ENCODE data around the gene DPP10.

Gene DPP10

GRCh38 chr2:114464961-114465706, 22.7 kb downstream of the DPP10 start:
- H3K4me3 ChIP-seq (ENCODE audit: low read depth, low read length), result no peak overlapping the region
- TF ChIP-seq CTCF (IDR thresholded peaks at IDR 0.05; ENCODE audit: low read depth, low read length, missing control alignments), result no peak
- no peak for DNase-seq (ENCODE audit: low read depth)

- TF ChIP-seq CTCF (IDR thresholded peaks at IDR 0.05; ENCODE audit: low read depth, low read length, missing control alignments), result no peak
- DNase-seq (ENCODE audit: low read depth), result no peak
Measured at GRCh38 chr2:114468343-114468742, 25.9 kb downstream of the DPP10 start.

GRCh38 chr2:114472246-114472645, 29.8 kb downstream of the DPP10 start:
- H3K4me3 ChIP-seq (ENCODE audit: low read depth, low read length), result no peak overlapping the region
- TF ChIP-seq CTCF (IDR thresholded peaks at IDR 0.05; ENCODE audit: low read depth, low read length, missing control alignments), result no peak
- DNase-seq (ENCODE audit: low read depth), result no peak

More at GRCh38 chr2:114468343-114468742, 25.9 kb downstream of the DPP10 start:
- no peak overlapping the region for H3K4me3 ChIP-seq (ENCODE audit: low read depth, low read length)

DNA sequence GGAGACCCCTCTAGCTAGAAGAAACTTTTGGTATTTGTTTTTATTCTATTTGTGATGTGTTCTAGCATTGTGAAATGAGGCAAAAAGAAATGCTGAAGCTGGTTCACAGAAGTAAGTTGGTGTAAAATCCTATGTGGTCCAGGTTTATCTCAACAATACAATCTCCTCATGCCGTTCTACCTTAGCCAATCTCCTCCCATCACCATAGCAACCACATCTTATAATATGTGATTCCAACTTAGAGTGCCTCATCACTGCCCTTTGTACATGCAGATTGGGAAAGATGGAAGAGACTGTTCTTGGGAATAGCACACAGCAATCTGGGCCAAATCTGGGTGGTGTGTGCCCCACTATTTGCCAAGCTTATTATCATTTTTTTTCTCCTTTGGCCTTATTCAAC, 30.3 kb downstream of the DPP10 start:
- DNase-seq (ENCODE audit: low read depth), result no peak
- no peak for TF ChIP-seq CTCF (IDR thresholded peaks at IDR 0.05; ENCODE audit: low read depth, low read length, missing control alignments)

DNA sequence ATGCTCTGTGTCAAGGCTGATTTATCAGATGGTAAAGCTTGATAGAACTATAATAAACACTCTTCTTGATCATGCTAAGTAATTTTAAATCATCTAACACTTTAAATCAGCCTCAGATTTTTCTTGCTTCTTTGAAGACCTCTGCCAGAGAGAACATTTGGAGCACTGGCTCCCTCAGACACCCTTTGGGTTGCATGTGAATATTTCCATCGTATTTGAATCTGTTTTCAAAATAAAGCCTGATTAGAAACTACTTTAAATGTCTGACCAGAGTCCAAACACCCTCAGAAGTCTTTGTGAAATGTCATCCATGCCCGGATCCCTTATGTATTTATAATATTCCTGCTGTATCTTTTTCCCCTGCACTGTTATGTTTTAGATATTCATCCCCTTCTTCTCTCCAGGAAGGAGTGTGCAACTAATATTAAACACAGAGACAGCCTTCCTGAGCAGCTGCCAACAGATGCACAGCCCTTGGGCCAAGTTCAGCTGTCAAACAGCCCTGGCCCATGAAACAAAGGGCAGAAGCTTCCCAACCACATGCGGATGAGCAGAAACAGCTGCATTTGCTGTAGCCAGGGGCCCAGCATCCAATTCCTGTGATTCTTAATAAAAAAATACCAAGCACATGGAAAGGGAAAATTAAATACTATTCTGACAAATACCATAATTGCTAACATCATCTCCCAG, 46.5 kb downstream of the DPP10 start:
- DNase-seq (ENCODE audit: low read depth), result no peak
- no peak for TF ChIP-seq CTCF (IDR thresholded peaks at IDR 0.05; ENCODE audit: low read depth, low read length, missing control alignments)
- no peak overlapping the region for H3K4me3 ChIP-seq (ENCODE audit: low read depth, low read length)

More for the DNA sequence above, 30.3 kb downstream of the DPP10 start:
- no peak overlapping the region for H3K4me3 ChIP-seq (ENCODE audit: low read depth, low read length)

- DNase-seq (ENCODE audit: low read depth), result no peak
- TF ChIP-seq CTCF (IDR thresholded peaks at IDR 0.05; ENCODE audit: low read depth, low read length, missing control alignments), result no peak
- no peak overlapping the region for H3K4me3 ChIP-seq (ENCODE audit: low read depth, low read length)
Measured at GRCh38 chr2:114495046-114495445, 52.6 kb downstream of the DPP10 start.
